Calu3 (cell line): ENCODE data around the gene PPIP5K1. TPM values are rescaled to one million over a fixed set of nuclear protein-coding genes. Genes with fewer than 3 reads are reported as not detected.
A peak's percentile ranks its signal among the peaks of the same experiment; 100 is the strongest.
"Not testable (repeated sequence)": the region's sequence is repeated elsewhere in the genome, so short reads cannot be mapped to it uniquely, and the experiment has no call there.

ENCODE experiments used
- Bru-seq: library from RNA; stranded (reverse); fragments of 400-500 nt; gene quantifications from one replicate; lab custom pipeline; 2021; lab: Mats Ljungman, UMichigan
- BruChase-seq, 2 experiments: library from RNA; stranded (reverse); fragments of 400-500 nt; gene quantifications; one replicate each; lab custom pipeline; 2021; lab: Mats Ljungman, UMichigan
- BruUV-seq: library from RNA; stranded (reverse); fragments of 400-500 nt; replicated peaks from 2 replicates; lab custom pipeline; 2021; lab: Mats Ljungman, UMichigan
- CTCF ChIA-PET: fragments of 300-600 bp; sonication (Branson Sonifier 250); formaldehyde crosslinking; loops from one replicate; lab custom pipeline; 2022; ENCODE audit warnings: antibody characterized with exemption; lab: Charles Lee
- DNase-seq: peaks from one replicate; pipeline ENCODE4 v3.0.0; 2022
- H3K27ac Mint-ChIP-seq: one replicate; pipeline ENCODE4 v1.8.0; 2022; ENCODE audit warnings: mixed read lengths; ENCODE audit not compliant: unreplicated experiment
- H3K27me3 Mint-ChIP-seq: one replicate; pipeline ENCODE4 v1.8.0; 2022; ENCODE audit warnings: mixed read lengths; ENCODE audit not compliant: unreplicated experiment
- H3K36me3 Mint-ChIP-seq: one replicate; pipeline ENCODE4 v1.8.0; 2022; ENCODE audit warnings: mild to moderate bottlenecking, moderate library complexity, mixed read lengths; ENCODE audit not compliant: insufficient read depth, unreplicated experiment
- H3K4me1 Mint-ChIP-seq: one replicate; pipeline ENCODE4 v1.8.0; 2022; ENCODE audit warnings: mild to moderate bottlenecking, low read depth, mixed read lengths; ENCODE audit not compliant: unreplicated experiment
- H3K4me3 Mint-ChIP-seq: one replicate; pipeline ENCODE4 v1.8.0; 2022; ENCODE audit warnings: mild to moderate bottlenecking, low read depth, moderate library complexity, mixed read lengths; ENCODE audit not compliant: unreplicated experiment
- H3K9me3 Mint-ChIP-seq: one replicate; pipeline ENCODE4 v1.8.0; 2022; ENCODE audit warnings: low read depth, mixed read lengths; ENCODE audit not compliant: unreplicated experiment
- CTCF ChIP-seq: fragments of 200-600 bp; IDR thresholded peaks from one replicate; pipeline ENCODE4 v1.8.0; 2022; ENCODE audit warnings: antibody characterized with exemption; ENCODE audit not compliant: unreplicated experiment
- intact Hi-C: fragments of 100-400 bp; cut with micrococcal nuclease; formaldehyde crosslinking; loops from one replicate; pipeline ENCODE4 v1.10.0; 2022; ENCODE audit not compliant: unreplicated experiment
- long read RNA-seq: library from polyadenylated mRNA; stranded (forward); transcript quantifications from one replicate; pipeline ENCODE4 v2.0.0, GENCODE V29; 2022
- total RNA-seq: library from RNA; stranded (reverse); gene quantifications from 2 replicates; pipeline ENCODE4 v1.2.3, GENCODE V29; 2022

The PPIP5K1 gene
- total RNA-seq (28.1 and 29.4 TPM in 2 replicates), Bru-seq, nascent RNA (percentile 39 among the genes with signal in this experiment), BruChase-seq, experiment 1, labeled RNA remaining after a 6-hour chase (percentile 46 among the genes with signal in this experiment), BruChase-seq, experiment 2, labeled RNA remaining after a 2-hour chase (percentile 42 among the genes with signal in this experiment)
- long read RNA-seq, full-length matches to known transcripts = 1 of 8 reads
- long read RNA-seq, partial matches to known transcripts = 1 of 8 reads
- long read RNA-seq, other reads (novel, unspliced or antisense) = 6 of 8 reads

GRCh38 chr15:43589778-43590466 lies at the start of gene PPIP5K1:
Gene PPIP5K1 (minus strand): TSS chr15:43590208. CDS start chr15:43584504, 5,704 bp downstream.
- H3K4me1 Mint-ChIP-seq, H3K9me3 Mint-ChIP-seq, H3K36me3 Mint-ChIP-seq, DNase-seq, H3K27ac Mint-ChIP-seq, intact Hi-C loops, BruUV-seq, H3K27me3 Mint-ChIP-seq, CTCF ChIA-PET, H3K4me3 Mint-ChIP-seq: not testable (repeated sequence)

GRCh38 chr15:43638464-43639204 lies 48.6 kb upstream of the PPIP5K1 start:
- DNase-seq, intact Hi-C loops, H3K9me3 Mint-ChIP-seq, H3K4me1 Mint-ChIP-seq, H3K36me3 Mint-ChIP-seq, CTCF ChIA-PET, H3K27ac Mint-ChIP-seq, BruUV-seq, H3K4me3 Mint-ChIP-seq: not testable (repeated sequence)
- H3K27me3 Mint-ChIP-seq = peaks cover 11% of the 10 kb centered on the region

- H3K4me3 Mint-ChIP-seq, H3K36me3 Mint-ChIP-seq, intact Hi-C loops, DNase-seq, CTCF ChIA-PET, H3K27me3 Mint-ChIP-seq, BruUV-seq, H3K9me3 Mint-ChIP-seq, H3K27ac Mint-ChIP-seq, H3K4me1 Mint-ChIP-seq: not testable (repeated sequence)
Observed at GRCh38 chr15:43626937-43627336, 36.9 kb upstream of the PPIP5K1 start.

GRCh38 chr15:43625106-43625505 lies 35.1 kb upstream of the PPIP5K1 start:
- Mint-ChIP-seq H3K4me3 (no peak overlapping the region), H3K27me3 (peaks cover 4% of the 10 kb centered on the region), H3K36me3 (no peaks in the 10 kb centered on the region), H3K9me3 (no peaks in the 10 kb centered on the region), H3K4me1 (no peaks in the 10 kb centered on the region), H3K27ac (no peak overlapping the region)
- no peak for DNase-seq
- no peak for TF ChIP-seq CTCF
- CTCF ChIA-PET = no interaction called here
- intact Hi-C loops = no loop called here
- BruUV-seq = no TSS peak

- intact Hi-C loops, H3K27ac Mint-ChIP-seq, H3K36me3 Mint-ChIP-seq, H3K9me3 Mint-ChIP-seq, DNase-seq, H3K4me1 Mint-ChIP-seq, H3K4me3 Mint-ChIP-seq, H3K27me3 Mint-ChIP-seq, BruUV-seq: not testable (repeated sequence)
- CTCF ChIA-PET = interaction anchor here (0.6 to 0.8 kb wide), 2 partner anchors 129 to 1004 kb away, joined by 3 read pairs; no protein-coding TSS in a partner anchor
Observed at GRCh38 chr15:43622068-43622799, 32.2 kb upstream of the PPIP5K1 start.

GRCh38 chr15:43618700-43619099 lies 28.7 kb upstream of the PPIP5K1 start, which contains the start of gene STRC:
Gene STRC (minus strand): TSS chr15:43618800. CDS start chr15:43618722, 78 bp downstream.
- H3K27ac Mint-ChIP-seq, BruUV-seq, DNase-seq, H3K4me3 Mint-ChIP-seq, H3K27me3 Mint-ChIP-seq, H3K4me1 Mint-ChIP-seq, intact Hi-C loops, H3K36me3 Mint-ChIP-seq, CTCF ChIA-PET, H3K9me3 Mint-ChIP-seq: not testable (repeated sequence)

GRCh38 chr15:43617750-43618149 lies 27.7 kb upstream of the PPIP5K1 start:
- H3K9me3 Mint-ChIP-seq, H3K4me1 Mint-ChIP-seq, intact Hi-C loops, DNase-seq, H3K27ac Mint-ChIP-seq, H3K36me3 Mint-ChIP-seq, CTCF ChIA-PET, H3K27me3 Mint-ChIP-seq, BruUV-seq, H3K4me3 Mint-ChIP-seq: not testable (repeated sequence)

- H3K27ac Mint-ChIP-seq, CTCF ChIA-PET: not testable (repeated sequence)
Observed at GRCh38 chr15:43602233-43602632, 12.2 kb upstream of the PPIP5K1 start.

More at GRCh38 chr15:43602233-43602632, 12.2 kb upstream of the PPIP5K1 start:
- H3K4me3 Mint-ChIP-seq, intact Hi-C loops, H3K36me3 Mint-ChIP-seq, BruUV-seq, DNase-seq, H3K9me3 Mint-ChIP-seq, H3K4me1 Mint-ChIP-seq: not testable (repeated sequence)
- H3K27me3 Mint-ChIP-seq = peaks cover 51% of the 10 kb centered on the region
